ENCODE results near the gene ZMIZ1.
A peak's percentile ranks its signal among the peaks of the same experiment; 100 is the strongest.
"Not testable (repeated sequence)": the region's sequence is repeated elsewhere in the genome, so short reads cannot be mapped to it uniquely, and the experiment has no call there.

The ZMIZ1 gene

DNA sequence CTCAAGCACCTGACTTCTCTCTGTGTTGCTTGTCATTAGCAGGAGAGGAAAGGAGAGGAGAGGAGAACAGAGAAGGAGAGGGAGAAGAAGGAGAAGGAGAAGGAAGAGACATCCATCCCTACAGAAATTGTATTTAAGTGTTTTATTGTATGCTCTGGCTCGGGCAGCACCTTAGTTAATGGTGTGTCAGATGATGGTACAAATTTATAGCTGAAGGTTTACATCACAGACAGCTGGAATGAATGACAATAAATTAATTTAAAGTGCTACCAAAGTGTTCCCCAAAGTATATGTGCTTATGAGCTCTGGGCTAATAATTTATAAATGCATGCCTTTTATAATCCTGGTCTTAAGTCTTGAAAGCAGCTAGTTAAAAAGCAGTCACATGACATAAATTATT, 38.1 kb upstream of the ZMIZ1 start:
- no peak for DNase-seq

DNA sequence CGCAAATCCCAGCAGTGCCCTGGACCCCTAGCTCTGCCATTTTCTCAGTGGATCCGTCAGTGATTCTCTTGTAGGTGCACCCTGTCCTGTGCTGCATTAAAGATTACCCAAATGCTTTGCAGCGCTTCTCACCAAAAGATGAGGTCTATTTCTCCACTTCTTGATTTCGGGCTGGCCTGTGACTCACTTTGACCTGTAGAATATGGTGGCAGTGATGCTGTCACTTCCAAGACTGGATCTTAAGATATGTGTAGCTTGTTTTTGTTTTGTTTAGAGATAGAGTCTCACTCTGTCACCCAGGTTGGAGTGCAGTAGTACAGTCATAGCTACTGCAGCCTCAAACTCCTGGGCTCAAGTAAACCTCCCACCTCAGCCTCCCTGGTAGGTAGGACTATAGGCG, 37.0 kb upstream of the ZMIZ1 start:
- DNase-seq = no peak

DNA sequence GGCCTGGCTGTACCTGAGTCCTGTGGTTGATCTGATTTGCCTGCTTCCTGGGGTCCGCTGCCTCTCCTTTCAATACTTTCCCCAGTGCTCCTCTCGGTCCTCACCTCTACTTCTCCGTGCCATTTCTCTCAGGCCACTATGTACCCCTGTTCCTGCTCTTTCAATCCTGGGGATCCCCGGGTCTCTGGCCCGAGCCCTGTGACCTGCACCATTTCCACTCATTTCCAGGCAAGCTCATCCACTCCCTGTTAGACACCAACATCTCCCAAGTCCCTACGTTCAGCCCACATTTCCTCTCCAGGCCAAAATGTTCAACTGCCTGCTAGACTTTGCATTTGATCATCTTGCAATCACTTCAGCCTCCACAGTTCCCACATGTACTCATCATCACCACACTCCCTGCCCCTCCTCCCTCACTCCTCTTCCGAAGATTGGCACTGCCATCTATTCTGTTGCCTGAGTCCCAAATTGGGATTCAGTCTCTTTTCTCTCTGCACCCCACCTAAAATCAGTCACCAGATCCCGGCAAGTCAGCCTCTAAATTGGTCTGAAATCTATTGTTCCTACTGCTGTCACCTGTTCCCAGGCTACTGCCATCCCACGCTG, 34.4 kb upstream of the ZMIZ1 start:
- DNase-seq = no peak

DNA sequence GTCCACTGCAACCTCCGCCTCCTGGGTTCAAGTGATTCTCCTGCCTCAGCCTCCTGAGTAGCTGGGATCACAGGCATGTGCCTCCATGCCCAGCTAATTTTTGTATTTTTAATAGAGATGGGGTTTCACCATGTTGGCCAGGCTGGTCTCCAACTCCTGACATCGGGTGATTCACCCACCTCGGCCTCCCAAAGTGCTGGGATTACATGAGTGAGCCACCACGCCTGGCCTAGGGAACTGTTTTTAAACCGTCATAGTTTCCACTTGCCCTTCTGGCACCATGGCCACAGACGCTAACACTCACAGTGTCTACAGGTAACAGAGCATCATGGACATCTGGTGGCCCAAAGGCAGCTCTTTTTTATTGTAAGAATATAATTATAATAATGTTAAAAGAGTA, 32.4 kb upstream of the ZMIZ1 start:
- DNase-seq = not testable (repeated sequence)

DNA sequence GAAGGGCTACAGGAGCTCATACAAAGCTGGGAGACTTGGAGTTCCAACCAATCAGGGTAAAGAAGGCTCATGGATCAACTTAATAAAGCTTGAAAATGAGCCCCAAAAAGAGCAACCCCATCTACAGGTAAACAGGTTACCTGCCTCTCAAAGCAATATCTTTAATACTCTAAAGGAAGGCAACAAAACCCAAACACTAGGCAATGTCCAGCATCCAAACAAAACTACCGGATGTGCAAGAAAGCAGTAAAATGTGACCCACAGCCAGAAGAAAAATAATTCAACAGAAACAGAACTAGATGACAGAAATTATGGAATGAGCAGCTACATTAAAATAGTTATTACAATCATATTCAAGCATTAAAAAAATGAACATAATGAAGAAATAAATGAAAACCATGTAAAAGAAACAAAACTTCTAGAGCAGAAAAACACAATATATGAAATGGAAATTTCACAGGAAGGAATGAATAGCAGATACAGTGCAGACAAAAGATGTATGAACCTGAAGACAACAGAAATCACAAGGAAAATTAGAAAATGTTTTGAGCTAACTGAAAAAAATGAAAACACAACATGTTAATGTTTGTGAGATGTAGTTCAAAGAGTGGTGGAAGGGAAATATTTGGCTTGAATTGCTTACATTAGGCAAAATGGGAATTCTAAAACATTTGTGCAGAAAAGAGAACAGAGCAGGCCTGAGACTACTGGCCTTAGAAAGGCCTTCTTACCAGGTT, 30.5 kb upstream of the ZMIZ1 start:
- DNase-seq = no peak

DNA sequence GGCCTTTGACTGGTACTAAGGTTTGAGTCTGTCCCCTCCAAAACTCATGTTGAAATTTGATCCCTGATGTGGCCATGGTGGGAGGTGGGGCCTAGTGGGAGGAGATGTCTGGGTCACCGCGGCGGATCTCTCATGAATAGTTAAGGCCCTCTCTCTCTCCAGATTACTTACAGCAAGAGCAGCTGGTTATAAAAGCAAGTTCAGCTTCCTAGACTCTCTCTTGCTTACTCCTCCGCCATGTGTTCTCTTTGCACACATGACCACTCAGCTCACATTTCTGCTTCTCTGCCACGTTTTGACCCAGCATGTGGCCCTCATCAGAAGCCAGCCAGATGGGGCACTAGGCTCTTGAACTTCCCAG, 29.9 kb upstream of the ZMIZ1 start:
- DNase-seq = no peak

DNA sequence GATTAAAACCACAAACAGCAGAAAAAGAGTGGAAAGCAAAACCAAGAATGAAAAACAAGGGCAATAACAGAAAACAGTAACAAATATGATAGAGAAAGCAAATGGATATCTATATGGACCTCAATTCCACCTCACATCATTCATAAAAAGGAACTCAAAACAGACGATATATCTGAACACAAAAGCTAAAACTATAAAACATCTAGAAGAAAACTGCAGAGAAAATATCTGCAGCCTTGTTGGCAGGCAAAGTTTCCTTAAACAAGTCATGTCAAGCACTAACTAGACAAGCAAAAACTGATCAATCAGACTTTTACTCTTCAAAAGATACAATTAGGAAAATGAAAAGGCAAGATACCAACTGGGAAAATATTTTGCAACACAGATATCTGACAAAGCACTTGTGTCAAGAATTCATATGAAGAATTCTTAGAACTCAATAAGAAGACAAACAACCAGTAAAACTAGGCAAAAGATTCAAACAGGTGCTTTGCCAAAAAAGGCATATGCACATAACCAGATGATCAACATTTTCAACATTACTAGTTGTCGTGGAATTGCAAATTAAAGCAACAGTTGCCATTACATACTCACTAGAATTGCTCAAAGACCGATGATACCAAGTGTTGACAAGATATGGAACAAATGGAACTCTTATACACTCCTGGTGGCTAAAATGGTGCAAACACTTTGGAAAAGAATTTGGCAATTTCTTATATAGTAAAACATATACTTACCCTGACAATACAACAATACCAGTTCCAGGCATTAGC, 25.9 kb upstream of the ZMIZ1 start:
- DNase-seq = no peak

DNA sequence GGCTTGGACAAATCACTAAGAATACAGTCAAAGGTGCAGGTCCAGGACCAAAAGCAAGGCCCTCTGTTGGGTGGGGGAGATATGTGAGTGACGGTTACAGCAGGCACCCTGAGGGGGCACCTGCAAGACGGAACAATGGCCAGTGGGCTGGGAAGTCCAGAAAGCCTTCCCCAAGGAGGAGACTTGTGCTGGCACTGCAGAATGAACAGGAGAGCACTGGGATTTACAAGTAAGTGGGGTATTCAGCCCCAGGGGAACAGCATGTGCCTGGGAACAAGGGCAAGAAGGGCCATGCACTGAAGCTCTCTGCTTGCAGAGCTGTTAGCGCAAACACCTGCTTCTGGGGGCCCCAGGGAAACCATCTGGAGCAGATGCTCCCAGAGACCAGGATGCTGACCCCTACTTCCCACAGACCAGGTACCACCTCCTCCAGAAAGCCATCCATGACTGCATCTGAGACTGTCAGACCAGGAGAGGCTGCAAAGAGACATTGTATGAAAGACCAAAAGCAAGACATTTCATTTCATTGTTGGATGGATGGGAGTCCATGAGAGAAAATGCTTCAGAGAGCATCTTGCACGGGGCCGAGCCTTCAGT, 24.6 kb upstream of the ZMIZ1 start:
- DNase-seq = no peak

DNA sequence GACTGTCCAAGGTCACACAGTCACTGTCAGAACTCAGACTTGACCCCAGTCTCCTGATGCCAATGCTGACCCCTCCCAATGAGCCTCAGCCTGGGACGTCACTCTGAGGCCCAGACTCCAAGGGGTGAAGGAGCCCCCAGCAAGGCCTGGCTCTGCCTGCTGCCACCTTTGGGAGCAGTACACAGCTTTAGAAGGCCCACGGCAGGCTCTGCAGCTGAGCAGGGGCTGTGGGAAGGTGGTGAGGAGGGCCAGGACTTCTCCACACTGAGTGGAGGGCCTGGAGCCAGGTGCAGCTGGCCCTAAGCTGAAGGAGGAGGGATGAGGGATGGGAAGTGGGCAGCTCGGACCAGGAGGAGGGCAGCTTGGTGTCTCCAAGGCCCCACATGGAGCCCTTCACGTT, 23.9 kb upstream of the ZMIZ1 start:
- no peak for DNase-seq

DNA sequence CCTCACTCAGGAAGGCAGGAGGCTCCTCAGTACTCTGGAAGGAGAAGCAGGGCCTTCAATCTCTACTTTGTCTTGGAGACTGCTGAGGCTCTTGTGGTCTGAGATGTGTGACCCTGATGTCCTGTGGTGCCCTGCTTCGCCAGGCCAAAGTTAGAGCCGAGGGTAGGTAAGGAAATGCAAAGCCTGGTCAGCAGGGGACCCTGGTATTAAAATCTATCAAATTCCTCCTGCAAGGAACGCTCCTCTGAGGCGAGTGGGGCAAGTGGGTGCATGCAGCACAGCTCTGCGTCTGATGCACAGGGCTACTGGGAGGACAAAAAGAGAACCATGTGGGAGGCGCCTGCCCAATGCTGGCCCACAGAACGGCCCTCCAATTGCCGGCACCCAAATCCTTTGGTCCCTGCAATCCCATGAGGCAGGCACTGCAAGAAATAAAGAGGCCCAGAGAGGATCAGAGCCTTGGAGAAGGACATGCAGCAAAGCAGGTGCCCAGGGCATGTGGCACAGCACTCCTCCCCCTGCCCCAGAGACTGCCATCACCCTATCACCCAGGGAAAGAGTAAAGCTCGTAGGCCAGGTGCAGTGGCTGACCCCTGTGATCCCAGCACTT, 23.1 kb upstream of the ZMIZ1 start:
- no peak for DNase-seq

DNA sequence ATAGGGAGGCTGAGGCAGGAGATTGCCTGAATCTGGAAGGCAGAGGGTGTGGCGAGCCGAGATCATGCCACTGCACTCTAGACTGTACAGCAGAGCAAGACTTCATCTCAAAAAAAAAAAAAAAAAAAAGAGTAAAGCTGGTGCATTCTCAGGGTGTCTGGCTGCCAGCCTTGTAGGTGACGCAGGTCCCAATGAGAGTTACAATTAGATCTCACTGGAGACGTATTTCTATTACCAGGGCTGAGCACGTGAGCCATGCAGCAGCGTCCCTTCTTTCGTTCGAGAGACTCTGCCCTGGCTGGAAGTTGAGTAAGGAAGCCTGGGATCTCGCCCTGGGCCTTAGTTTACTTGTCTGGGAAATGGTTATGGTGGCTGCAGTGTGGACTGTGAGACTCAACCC, 22.4 kb upstream of the ZMIZ1 start:
- no peak for DNase-seq

DNA sequence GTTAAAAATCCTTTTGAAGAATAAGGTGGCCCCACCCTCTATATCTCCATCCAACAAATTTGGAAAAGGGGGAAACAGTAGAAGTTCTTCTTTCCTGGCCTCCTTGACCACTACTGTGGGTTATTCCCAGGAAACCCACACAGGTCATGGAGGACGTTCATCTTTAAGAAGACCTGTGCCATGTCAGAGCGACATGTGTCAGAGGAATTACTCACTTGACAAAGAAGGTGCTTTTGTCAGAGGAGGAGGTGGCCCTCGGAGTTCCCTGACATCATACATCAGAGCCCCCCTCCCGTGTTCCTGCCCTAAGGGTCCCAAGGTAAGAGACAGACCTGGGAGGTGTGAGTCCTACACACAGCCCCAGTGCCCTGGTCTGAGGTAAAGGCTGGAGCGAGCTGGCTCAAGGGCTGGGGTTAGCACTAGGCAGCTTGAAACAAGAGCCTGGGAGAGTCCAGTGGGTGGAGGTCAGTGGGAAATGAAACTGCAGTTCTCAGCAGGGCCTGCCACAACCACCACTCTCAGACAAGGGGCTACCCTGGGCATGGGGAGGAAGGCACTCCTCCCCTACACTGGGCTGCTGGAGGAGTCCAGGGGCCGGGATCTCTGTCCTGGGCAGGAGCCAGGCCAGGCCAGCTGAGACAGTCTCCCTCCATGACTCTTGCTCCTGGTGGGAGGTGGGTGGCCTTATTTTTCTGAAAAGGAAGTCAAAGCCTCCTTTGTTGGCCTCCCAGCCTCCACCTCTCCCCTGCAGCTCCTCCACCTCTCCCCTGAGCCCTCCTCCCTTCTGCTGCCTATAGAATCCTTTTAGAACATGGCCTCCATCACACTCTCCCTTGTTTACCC, 21.8 kb upstream of the ZMIZ1 start:
- no peak for DNase-seq

DNA sequence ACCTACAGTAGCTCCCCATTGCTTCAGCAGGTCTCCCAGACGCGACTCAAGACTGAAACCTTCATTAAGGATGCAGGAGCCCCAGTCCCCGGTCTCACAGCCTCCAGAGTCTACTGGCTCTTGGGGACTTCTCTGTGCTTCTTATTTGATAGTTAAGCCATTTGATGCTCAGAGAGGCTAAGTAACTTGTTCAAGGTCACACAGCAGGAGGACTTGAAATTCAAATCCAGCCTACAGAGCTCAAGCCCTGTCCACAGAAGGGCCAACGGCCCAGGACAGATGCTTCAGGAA, 21.2 kb upstream of the ZMIZ1 start:
- DNase-seq = no peak

DNA sequence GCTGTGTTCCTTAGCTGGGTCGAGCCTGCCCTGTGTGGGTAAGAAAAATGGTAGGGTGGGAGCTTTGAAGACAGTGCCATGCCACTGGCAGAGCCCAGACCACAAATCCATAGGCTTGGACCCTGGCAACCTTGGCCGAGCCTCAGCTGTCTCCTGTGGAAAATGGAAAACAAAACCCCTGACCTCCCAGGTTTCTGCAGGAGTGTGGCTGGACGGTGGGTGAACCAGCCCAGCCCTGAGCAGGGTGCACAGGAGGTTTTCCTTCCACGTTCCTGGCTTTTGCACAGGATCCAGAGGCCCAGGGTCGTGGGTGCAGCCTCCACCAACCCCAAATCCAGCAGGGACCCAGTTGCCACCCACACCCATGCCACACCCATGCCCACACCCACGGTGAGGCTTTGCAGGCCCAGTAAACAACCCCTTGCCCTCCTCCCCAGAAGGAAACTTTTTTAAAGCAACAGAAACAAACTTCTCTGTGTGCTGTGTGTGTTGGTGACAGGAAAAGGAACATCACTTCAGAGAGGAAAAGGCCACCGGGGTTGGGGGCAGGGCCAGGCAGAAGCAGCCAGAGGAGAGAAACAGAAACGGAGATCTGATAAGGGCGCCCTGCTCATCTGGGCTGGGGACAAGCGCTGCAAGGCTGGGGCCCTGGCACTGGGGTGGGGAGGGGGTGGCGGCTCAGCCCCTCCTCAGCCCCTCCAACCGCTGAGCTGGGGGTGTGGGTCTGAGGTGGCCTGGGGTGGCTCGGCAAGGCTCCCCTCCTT, 20.7 kb upstream of the ZMIZ1 start:
- DNase-seq = peak; percentile 58

DNA sequence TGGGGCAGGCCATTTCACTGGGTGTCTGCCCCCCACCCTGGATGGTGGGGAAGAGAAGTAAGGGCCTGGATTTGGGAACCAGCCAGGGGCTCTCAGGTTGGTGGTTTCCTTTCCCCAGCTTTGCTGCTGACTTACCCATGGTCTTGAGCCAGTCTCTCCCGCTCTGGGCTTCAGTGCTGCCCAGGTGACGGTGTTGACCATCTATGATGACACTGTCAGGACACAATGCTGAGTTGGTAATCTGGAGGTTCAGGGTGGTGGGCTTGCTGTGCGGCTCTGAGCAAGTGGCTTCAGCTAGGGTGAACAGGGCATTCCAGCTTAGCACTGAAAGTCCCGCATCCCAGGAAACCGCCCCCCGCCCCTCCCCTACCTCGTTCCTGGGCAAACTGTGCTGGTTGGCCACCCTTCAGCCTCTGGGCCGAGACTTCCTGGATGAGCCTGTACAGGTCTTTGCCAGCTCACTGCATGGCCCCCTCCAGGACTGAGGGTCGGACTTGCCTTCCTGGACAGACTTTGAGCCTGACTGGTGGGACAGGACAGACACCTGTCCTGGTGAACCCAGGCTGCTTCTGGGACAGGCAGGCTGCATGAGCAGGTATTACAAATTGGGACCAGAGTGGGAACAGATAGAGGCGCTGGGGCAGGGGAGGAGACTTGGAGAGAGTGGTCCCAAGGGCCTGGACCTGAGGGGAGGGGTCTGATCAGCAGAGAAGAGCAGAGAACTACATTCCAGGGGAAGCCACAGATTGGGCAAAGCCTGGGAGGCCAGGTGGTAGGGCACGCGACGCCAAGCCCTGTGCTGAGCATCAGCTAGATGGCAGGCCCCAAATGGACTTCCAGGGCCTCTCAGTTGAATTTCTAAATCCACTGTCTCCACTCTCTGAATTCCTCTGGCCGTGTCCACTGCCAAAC, 19.9 kb upstream of the ZMIZ1 start:
- DNase-seq = no peak

DNA sequence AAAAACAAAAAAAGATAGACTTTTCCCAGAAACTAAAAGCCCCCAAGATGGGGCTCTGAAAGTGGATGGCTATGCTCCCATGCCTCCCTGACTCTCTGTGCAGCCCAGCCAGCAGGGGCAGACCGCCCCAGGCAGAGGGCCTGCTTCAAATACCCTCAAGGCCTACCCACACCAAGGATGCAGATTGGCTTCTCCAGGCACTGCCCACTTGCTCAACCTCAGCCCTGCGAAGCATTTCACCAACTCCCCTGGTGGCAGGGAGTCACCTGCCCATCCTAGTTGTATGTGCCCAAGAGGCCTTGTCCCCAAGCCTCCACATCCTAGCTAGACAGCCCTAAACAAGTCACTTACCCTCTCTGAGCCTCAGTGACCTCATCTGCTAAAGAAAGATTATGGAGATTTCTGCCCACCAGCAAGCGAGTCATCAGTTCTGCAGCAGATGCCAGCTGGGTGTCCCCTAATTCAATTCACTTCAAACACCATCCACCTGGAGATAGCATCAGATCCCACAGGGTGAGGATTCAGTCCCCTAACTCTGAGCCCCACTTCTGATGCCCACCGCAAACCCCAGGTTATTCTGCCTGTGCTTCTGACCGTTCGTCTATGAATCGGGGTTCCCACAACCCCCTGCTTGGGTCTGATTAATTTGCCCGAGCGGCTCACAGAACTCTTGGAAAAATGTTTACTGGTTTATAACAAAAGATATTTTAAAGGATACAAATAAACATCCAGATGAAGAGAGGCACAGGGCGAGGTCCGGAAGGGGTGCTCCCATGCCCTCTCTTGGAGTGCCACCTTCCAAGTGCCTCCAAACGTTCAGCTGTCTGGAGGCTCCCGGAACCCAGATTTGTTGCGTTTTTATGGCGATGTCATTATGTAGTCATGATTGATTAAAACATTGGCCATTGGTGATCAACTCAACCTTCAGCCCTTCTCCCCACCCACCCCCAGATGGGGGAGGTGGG, 18.6 kb upstream of the ZMIZ1 start:
- no peak for DNase-seq

DNA sequence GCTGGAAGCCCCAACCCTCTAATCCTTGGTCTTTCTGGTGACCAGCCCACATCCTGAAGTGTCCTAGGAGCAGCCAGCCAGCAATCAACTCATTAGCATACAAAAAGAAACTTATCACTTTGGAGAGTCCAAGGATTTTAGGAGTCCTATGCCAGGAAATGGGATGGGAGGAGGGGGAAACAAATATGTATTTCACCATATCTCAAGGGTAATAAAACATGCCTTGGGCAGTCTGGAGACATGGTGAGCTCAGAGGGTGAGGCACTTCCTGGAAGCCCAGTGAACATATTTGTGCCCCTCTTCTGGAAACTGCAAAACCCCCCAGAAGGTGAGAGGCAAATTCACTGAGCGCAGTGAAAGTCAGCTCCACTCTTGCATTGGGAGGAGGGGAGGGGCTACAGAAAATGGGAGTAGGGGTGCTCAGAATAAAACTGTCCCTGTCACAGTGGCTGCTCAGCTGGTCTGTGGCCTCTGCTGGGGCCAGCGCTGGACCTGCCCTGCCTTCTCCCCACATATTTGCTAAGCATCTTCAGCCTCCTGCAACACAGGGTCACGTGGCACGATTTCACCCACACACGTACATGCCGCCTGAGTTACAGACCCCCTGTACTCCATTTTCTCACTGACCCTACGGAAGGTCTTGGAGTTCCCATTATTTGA, 17.7 kb upstream of the ZMIZ1 start:
- DNase-seq = no peak

DNA sequence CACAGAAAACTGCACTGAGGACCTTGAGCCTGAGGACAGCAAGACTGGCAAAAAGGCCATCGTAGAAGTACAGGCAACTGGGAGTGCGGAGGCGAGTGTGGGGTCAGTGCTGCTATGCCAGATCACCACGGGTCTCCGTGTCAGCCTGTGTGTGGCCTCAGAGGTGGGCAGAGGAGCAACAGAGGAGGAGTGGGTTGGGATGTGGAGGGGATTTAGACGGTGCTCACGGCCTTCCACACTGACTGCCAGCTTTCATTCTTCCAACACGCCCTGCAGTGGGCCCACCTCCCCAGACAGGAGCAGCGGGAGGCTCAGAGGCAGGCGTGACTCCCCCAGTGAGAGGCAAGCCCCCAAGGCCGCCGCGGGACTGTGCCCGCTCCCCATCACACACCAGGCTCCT, 17.0 kb upstream of the ZMIZ1 start:
- no peak for DNase-seq
